Nephron progenitor cell (in vitro differentiated cells): ENCODE measurements around the gene GRM8.

ENCODE experiments used
- DNase-seq: peaks from one replicate; pipeline ENCODE4 v3.0.0; 2021
- H3K27ac Mint-ChIP-seq: 2 replicates; pipeline ENCODE4 v1.8.0; 2021; ENCODE audit warnings: mild to moderate bottlenecking, moderate library complexity, mixed read lengths
- H3K27me3 Mint-ChIP-seq: 2 replicates; pipeline ENCODE4 v1.8.0; 2021; ENCODE audit warnings: mild to moderate bottlenecking, low read depth, mixed read lengths; ENCODE audit not compliant: poor library complexity
- H3K36me3 Mint-ChIP-seq: 2 replicates; pipeline ENCODE4 v1.8.0; 2021; ENCODE audit warnings: low read depth, mixed read lengths
- H3K4me1 Mint-ChIP-seq: 2 replicates; pipeline ENCODE4 v1.8.0; 2021; ENCODE audit warnings: mixed read lengths
- H3K4me3 Mint-ChIP-seq: 2 replicates; pipeline ENCODE4 v1.8.0; 2021; ENCODE audit warnings: mild to moderate bottlenecking, moderate library complexity, mixed read lengths
- H3K9me3 Mint-ChIP-seq: 2 replicates; pipeline ENCODE4 v1.8.0; 2021; ENCODE audit warnings: mild to moderate bottlenecking, moderate library complexity, mixed read lengths
- CTCF ChIP-seq: fragments of 200-600 bp; sonication (generic); IDR thresholded peaks from 2 replicates; pipeline ENCODE4 v1.5.0; 2021; ENCODE audit warnings: antibody characterized with exemption

The GRM8 gene

GRCh38 chr7:126535176-126535575, 717.6 kb downstream of the GRM8 start:
- no peak for TF ChIP-seq CTCF
- no peak overlapping the region for H3K27ac Mint-ChIP-seq
- H3K27me3 Mint-ChIP-seq, result no peaks in the 10 kb centered on the region
- H3K4me3 Mint-ChIP-seq, result no peak overlapping the region
- no peaks in the 10 kb centered on the region for H3K4me1 Mint-ChIP-seq
- DNase-seq, result no peak
- no peaks in the 10 kb centered on the region for H3K9me3 Mint-ChIP-seq
- no peaks in the 10 kb centered on the region for H3K36me3 Mint-ChIP-seq

GRCh38 chr7:126533715-126534114, 719.0 kb downstream of the GRM8 start:
- H3K9me3 Mint-ChIP-seq, result no peaks in the 10 kb centered on the region
- no peak for DNase-seq
- H3K27me3 Mint-ChIP-seq, result no peaks in the 10 kb centered on the region
- H3K36me3 Mint-ChIP-seq, result no peaks in the 10 kb centered on the region
- H3K4me1 Mint-ChIP-seq, result no peaks in the 10 kb centered on the region
- H3K27ac Mint-ChIP-seq, result no peak overlapping the region
- TF ChIP-seq CTCF, result no peak
- no peak overlapping the region for H3K4me3 Mint-ChIP-seq

- no peaks in the 10 kb centered on the region for H3K27me3 Mint-ChIP-seq
- no peak overlapping the region for H3K4me3 Mint-ChIP-seq
- H3K9me3 Mint-ChIP-seq, result no peaks in the 10 kb centered on the region
- DNase-seq, result no peak
- no peaks in the 10 kb centered on the region for H3K4me1 Mint-ChIP-seq
- no peak overlapping the region for H3K27ac Mint-ChIP-seq
- H3K36me3 Mint-ChIP-seq, result no peaks in the 10 kb centered on the region
- no peak for TF ChIP-seq CTCF
Observed at GRCh38 chr7:126529833-126530232, 722.9 kb downstream of the GRM8 start.

- Mint-ChIP-seq H3K27ac (no peak overlapping the region), H3K9me3 (no peaks in the 10 kb centered on the region), H3K4me3 (no peak overlapping the region), H3K27me3 (no peaks in the 10 kb centered on the region), H3K4me1 (no peaks in the 10 kb centered on the region), H3K36me3 (no peaks in the 10 kb centered on the region)
- DNase-seq, result no peak
- no peak for TF ChIP-seq CTCF
Observed at GRCh38 chr7:126529254-126529653, 723.5 kb downstream of the GRM8 start.

GRCh38 chr7:126525906-126526305, 726.8 kb downstream of the GRM8 start:
- Mint-ChIP-seq H3K4me1 (no peaks in the 10 kb centered on the region), H3K4me3 (no peak overlapping the region), H3K36me3 (no peaks in the 10 kb centered on the region), H3K27me3 (no peaks in the 10 kb centered on the region), H3K27ac (no peak overlapping the region), H3K9me3 (no peaks in the 10 kb centered on the region)
- DNase-seq, result no peak
- no peak for TF ChIP-seq CTCF

- no peaks in the 10 kb centered on the region for H3K4me1 Mint-ChIP-seq
- no peaks in the 10 kb centered on the region for H3K9me3 Mint-ChIP-seq
- no peak overlapping the region for H3K27ac Mint-ChIP-seq
- H3K4me3 Mint-ChIP-seq, result no peak overlapping the region
- H3K36me3 Mint-ChIP-seq, result no peaks in the 10 kb centered on the region
- no peaks in the 10 kb centered on the region for H3K27me3 Mint-ChIP-seq
- no peak for DNase-seq
- no peak for TF ChIP-seq CTCF
Observed at GRCh38 chr7:126524967-126525366, 727.8 kb downstream of the GRM8 start.
